IPS DF 6.9 (cell line): ENCODE measurements around the gene MICU1.
"Not testable (repeated sequence)": the region's sequence is repeated elsewhere in the genome, so short reads cannot be mapped to it uniquely, and the experiment has no call there.

Source experiments
- DNase-seq: peaks from one replicate; pipeline ENCODE4 v3.0.0-alpha.2; 2013; ENCODE audit warnings: low read depth, low spot score
- H3K27ac ChIP-seq: one replicate; pipeline ENCODE4 v1.5.1; 2013; ENCODE audit warnings: low read length, control low read depth
- H3K27me3 ChIP-seq: 2 replicates; pipeline ENCODE4 v1.6.1; 2013; ENCODE audit warnings: mild to moderate bottlenecking, low read length; ENCODE audit not compliant: control insufficient read depth, insufficient read depth
- H3K36me3 ChIP-seq: 2 replicates; pipeline ENCODE4 v1.6.1; 2013; ENCODE audit warnings: low read length; ENCODE audit not compliant: control insufficient read depth, insufficient read depth
- H3K4me1 ChIP-seq: 2 replicates; pipeline ENCODE4 v1.6.1; 2013; ENCODE audit warnings: low read length; ENCODE audit not compliant: control insufficient read depth, insufficient read depth
- H3K4me3 ChIP-seq: 2 replicates; pipeline ENCODE4 v1.5.1; 2013; ENCODE audit warnings: mild to moderate bottlenecking, low read length
- H3K9me3 ChIP-seq: 2 replicates; pipeline ENCODE4 v1.6.1; 2013; ENCODE audit warnings: low read length, inconsistent platforms; ENCODE audit not compliant: control insufficient read depth, insufficient read depth
- WGBS: extraction: QIAGEN DNeasy Blood & Tissue Kit; methylation state at CpG from one replicate; pipeline ENCODE4 v1.1.7; 2013; ENCODE audit warnings: mixed read lengths, missing lambda C conversion rate; ENCODE audit not compliant: insufficient read length, insufficient coverage; 5-methylcytosine and 5-hydroxymethylcytosine counted together

The MICU1 gene

GRCh38 chr10:72356115-72356514 is 269.8 kb downstream of the MICU1 start:
- H3K9me3 ChIP-seq = no peaks in the 10 kb centered on the region
- no peaks in the 10 kb centered on the region for H3K4me1 ChIP-seq
- no peaks in the 10 kb centered on the region for H3K36me3 ChIP-seq
- H3K4me3 ChIP-seq = no peak overlapping the region
- DNase-seq = no peak
- H3K27me3 ChIP-seq = no peaks in the 10 kb centered on the region
- WGBS = 100% methylated on average over 2 of the region's 6 CpGs
- H3K27ac ChIP-seq = no peak overlapping the region

GRCh38 chr10:72355214-72355555 is 270.7 kb downstream of the MICU1 start:
- WGBS = no CpG with 5 or more reads among the region's 7 CpGs
- DNase-seq = no peak
- no peak overlapping the region for H3K27ac ChIP-seq

DNA sequence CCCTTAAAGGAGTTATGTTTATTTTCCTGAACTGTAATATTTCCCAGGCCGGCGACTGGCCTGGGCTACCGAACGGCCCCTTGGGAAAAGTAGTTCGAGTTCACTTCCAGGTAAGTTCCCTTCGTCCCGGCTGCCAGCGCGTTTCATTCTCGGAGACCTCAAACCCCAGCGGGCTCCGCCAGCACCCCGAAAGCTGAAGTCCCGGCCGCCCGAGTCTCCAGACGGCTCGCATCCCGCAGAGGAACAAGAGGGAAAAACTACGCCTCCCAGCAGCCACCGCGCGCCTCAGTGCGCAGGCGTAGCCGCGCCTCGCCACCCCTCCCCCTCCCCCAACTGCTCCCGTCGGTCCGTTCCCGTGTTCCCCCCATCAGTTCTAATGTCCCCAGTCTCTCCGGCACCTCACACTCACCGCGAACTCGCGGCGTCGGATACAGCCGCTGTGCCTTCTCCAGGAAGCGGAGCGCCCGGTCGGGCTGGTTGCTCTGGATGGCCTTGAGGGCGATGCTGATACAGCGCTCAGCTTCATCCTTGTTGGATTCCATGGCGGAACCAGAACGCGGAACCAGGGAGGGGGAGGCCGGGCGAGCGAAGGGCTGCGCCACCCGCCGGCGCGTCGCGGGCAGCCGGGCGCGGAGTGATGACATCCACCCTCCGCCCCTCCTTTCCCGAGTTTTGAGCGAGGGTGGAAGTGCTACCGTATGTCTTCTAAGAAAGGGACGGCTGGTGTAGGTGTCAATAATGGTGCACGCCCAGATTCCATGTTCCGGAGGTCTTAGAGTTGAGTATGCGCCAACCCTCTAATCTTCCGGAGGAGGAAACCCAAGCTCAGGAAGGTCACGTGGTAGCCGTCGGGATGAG is 271.3 kb downstream of the MICU1 start, which contains the start of gene DNAJB12:
Gene DNAJB12, minus strand, starts transcription at position 564 of the 858 bp plus-strand sequence. Its CDS starts 22 bp downstream, at position 542.
- Histone ChIP-seq H3K4me1 (no peaks in the 10 kb centered on the region), H3K27me3 (no peaks in the 10 kb centered on the region), H3K27ac (no peak within 1 kb of the TSS), H3K9me3 (no peaks in the 10 kb centered on the region), H3K4me3 (peak within 1 kb of the TSS; percentile 81), H3K36me3 (no peaks in the 10 kb centered on the region)
- no CpG with 5 or more reads among the region's 74 CpGs for WGBS
- DNase-seq = peak; percentile 93

More at GRCh38 chr10:72355214-72355555, 270.7 kb downstream of the MICU1 start:
- H3K27me3 ChIP-seq = no peaks in the 10 kb centered on the region
- H3K36me3 ChIP-seq = no peaks in the 10 kb centered on the region
- H3K4me1 ChIP-seq = no peaks in the 10 kb centered on the region
- H3K4me3 ChIP-seq = peak overlapping the region; percentile 13; the same call in 1 of the 2 replicates
- no peaks in the 10 kb centered on the region for H3K9me3 ChIP-seq

DNA sequence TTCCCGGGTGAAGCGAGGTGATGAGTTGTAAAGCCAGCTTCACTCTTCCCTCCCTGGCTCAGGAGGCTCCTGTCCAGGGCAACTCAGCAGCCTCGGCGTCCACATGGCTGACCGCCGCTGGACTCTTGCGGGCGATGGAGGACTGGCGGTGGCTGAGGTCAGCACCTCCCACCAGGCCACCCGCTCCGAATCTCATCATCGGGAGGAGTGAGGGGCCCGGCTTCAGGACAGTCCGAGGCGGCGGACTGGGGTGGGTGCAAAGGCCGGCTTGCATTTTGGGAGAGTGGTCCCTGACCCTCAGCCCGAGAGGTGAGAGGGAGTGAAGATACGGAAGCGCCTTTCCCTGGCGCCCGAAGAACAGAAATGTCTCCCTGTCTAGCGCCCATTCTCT is 271.9 kb downstream of the MICU1 start:
- no peaks in the 10 kb centered on the region for H3K4me1 ChIP-seq
- no peak overlapping the region for H3K27ac ChIP-seq
- H3K9me3 ChIP-seq = no peaks in the 10 kb centered on the region
- WGBS = no CpG with 5 or more reads among the region's 23 CpGs
- no peaks in the 10 kb centered on the region for H3K27me3 ChIP-seq
- peak overlapping the region; percentile 81 for H3K4me3 ChIP-seq
- no peak for DNase-seq
- H3K36me3 ChIP-seq = no peaks in the 10 kb centered on the region

- H3K9me3 ChIP-seq = no peaks in the 10 kb centered on the region
- peak overlapping the region; percentile 81; the same call in 1 of the 2 replicates for H3K4me3 ChIP-seq
- H3K36me3 ChIP-seq = 0 out of 2 replicates have a peak, but pooled peaks cover 3% of the 10 kb centered on the region
- H3K27ac ChIP-seq = no peak overlapping the region
- no peaks in the 10 kb centered on the region for H3K27me3 ChIP-seq
- H3K4me1 ChIP-seq = no peaks in the 10 kb centered on the region
- no peak for DNase-seq
- WGBS = no CpG with 5 or more reads among the region's 18 CpGs
These were observed 272.6 kb downstream of the MICU1 start for GRCh38 chr10:72353028-72353964.

DNA sequence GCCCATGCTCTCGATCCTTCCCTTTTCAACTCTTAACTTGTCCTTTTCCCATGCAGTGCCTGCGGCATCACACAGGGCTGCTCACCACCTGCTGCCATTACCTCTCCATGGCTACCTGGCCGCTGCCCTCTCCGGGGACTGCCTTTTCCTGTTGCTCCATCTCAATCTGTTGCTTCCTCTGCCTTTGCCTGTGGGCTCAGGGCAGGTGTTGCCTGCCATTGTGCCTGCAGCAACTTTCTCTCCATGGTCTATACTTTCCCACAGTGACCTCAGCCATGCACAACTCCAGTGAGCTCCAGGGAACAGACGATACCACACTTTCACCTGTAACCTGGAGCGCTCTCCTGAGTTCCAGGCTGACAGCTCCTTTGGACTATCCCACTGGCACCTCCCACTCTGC is 274.4 kb downstream of the MICU1 start:
- no peak for DNase-seq
- H3K27ac ChIP-seq = no peak overlapping the region
- H3K4me3 ChIP-seq = no peak overlapping the region
- WGBS = no CpG with 5 or more reads among the region's 6 CpGs
- 0 out of 2 replicates have a peak, but pooled peaks cover 5% of the 10 kb centered on the region for H3K36me3 ChIP-seq
- no peaks in the 10 kb centered on the region for H3K4me1 ChIP-seq
- H3K9me3 ChIP-seq = no peaks in the 10 kb centered on the region
- no peaks in the 10 kb centered on the region for H3K27me3 ChIP-seq

DNA sequence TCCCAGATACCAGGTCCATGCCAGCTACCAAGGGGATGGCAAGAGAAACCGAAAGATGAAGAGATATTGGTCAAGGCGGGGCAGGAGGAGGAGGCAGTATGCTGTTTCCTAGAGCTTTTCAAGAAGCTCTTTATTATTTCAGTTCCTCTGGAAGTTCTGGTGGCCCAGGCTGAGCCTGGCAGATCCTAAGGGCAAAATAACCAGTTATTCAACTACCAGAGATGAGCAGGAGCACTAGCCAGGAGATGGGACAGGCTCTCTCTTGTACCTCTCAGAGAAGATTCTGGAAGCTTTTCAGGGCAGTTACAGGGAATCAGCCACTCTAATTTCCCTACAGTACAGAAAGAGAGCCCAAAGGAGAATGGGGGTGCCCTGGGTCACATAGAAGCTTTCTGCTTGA is 276.4 kb downstream of the MICU1 start:
- H3K36me3 ChIP-seq = peaks cover 8% of the 10 kb centered on the region; the same call in 1 of the 2 replicates
- DNase-seq = no peak
- no peaks in the 10 kb centered on the region for H3K9me3 ChIP-seq
- WGBS = no CpG with 5 or more reads among the region's 2 CpGs
- no peak overlapping the region for H3K27ac ChIP-seq
- H3K27me3 ChIP-seq = no peaks in the 10 kb centered on the region
- no peaks in the 10 kb centered on the region; the same call in 1 of the 2 replicates for H3K4me1 ChIP-seq
- no peak overlapping the region for H3K4me3 ChIP-seq

- WGBS = no CpG with 5 or more reads among the region's 7 CpGs
- no peak for DNase-seq
- Histone ChIP-seq H3K27me3 (no peaks in the 10 kb centered on the region), H3K27ac (no peak overlapping the region), H3K36me3 (peaks cover 8% of the 10 kb centered on the region; the same call in 1 of the 2 replicates), H3K4me3 (no peak overlapping the region), H3K4me1 (no peaks in the 10 kb centered on the region; the same call in 1 of the 2 replicates), H3K9me3 (no peaks in the 10 kb centered on the region)
These were observed 277.6 kb downstream of the MICU1 start for GRCh38 chr10:72348282-72348681.

DNA sequence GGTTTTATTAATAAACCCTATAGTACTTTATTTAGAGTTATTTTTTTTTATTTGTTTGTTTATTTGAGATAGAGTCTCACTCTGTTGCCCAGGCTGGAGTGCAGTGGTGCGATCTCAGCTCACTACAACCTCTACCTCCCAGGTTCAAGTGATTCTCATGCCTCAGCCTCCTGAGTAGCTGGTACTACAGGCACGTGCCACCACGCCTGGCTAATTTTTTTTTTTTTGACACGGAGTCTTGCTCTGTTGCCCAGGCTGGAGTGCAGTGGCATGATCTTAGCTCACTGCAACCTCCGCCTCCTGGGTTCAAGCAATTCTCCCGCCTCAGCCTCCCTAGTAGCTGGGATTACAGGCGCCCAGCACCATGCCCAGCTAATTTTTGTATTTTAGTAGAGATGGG is 279.8 kb downstream of the MICU1 start:
- no CpG with 5 or more reads among the region's 7 CpGs for WGBS
- H3K4me3 ChIP-seq, H3K27me3 ChIP-seq, DNase-seq, H3K9me3 ChIP-seq, H3K27ac ChIP-seq, H3K4me1 ChIP-seq: not testable (repeated sequence)
- peaks cover 11% of the 10 kb centered on the region; the same call in 1 of the 2 replicates for H3K36me3 ChIP-seq

- no peak overlapping the region; the same call in 1 of the 2 replicates for H3K4me3 ChIP-seq
- WGBS = no CpG with 5 or more reads among the region's 11 CpGs
- no peaks in the 10 kb centered on the region for H3K9me3 ChIP-seq
- no peaks in the 10 kb centered on the region for H3K27me3 ChIP-seq
- H3K36me3 ChIP-seq = peaks cover 17% of the 10 kb centered on the region; the same call in 1 of the 2 replicates
- DNase-seq = no peak
- no peaks in the 10 kb centered on the region; the same call in 1 of the 2 replicates for H3K4me1 ChIP-seq
- H3K27ac ChIP-seq = no peak overlapping the region
These were observed 280.9 kb downstream of the MICU1 start for GRCh38 chr10:72344932-72345331.
